H9 (cell line): Measurements from ENCODE around the gene TUBGCP6. TPM values are rescaled to one million over a fixed set of nuclear protein-coding genes. Genes with fewer than 3 reads are reported as not detected.

Source experiments
- DNase-seq: peaks from one replicate; pipeline ENCODE4 v3.0.0-alpha.2; 2017
- H2AFZ ChIP-seq: one replicate; pipeline ENCODE4 v1.6.1; 2013; ENCODE audit warnings: mild to moderate bottlenecking, low read length, control low read depth, moderate library complexity
- H2AK5ac ChIP-seq: 2 replicates; pipeline ENCODE4 v1.6.1; 2013; ENCODE audit warnings: low read length, control low read depth, mixed read lengths; ENCODE audit not compliant: insufficient read length
- H2BK120ac ChIP-seq: one replicate; pipeline ENCODE4 v1.6.1; 2013; ENCODE audit warnings: low read depth, mild to moderate bottlenecking, low read length, control low read depth, inconsistent platforms; ENCODE audit not compliant: poor library complexity, severe bottlenecking
- H2BK12ac ChIP-seq: 2 replicates; pipeline ENCODE4 v1.6.1; 2013; ENCODE audit warnings: low read length, control low read depth, mixed read lengths, low read depth; ENCODE audit not compliant: insufficient read length
- H2BK15ac ChIP-seq: 2 replicates; pipeline ENCODE4 v1.6.1; 2013; ENCODE audit warnings: low read depth, low read length, control low read depth
- H2BK20ac ChIP-seq: one replicate; pipeline ENCODE4 v1.6.1; 2013; ENCODE audit warnings: low read depth, mild to moderate bottlenecking, low read length, control low read depth, inconsistent platforms; ENCODE audit not compliant: poor library complexity, severe bottlenecking
- H2BK5ac ChIP-seq: 2 replicates; pipeline ENCODE4 v1.6.1; 2013; ENCODE audit warnings: low read length, control low read depth, mixed read lengths; ENCODE audit not compliant: insufficient read length
- H3K14ac ChIP-seq: 2 replicates; pipeline ENCODE4 v1.6.1; 2013; ENCODE audit warnings: low read length, control low read depth; ENCODE audit not compliant: insufficient read depth
- H3K18ac ChIP-seq: 2 replicates; pipeline ENCODE4 v1.6.1; 2013; ENCODE audit warnings: low read depth, mild to moderate bottlenecking, mixed read lengths, low read length, control low read depth; ENCODE audit not compliant: insufficient read length
- H3K23ac ChIP-seq: 2 replicates; pipeline ENCODE4 v1.6.1; 2013; ENCODE audit warnings: low read length, control low read depth, mixed read lengths, low read depth; ENCODE audit not compliant: insufficient read length
- H3K23me2 ChIP-seq: 2 replicates; pipeline ENCODE4 v1.6.1; 2013; ENCODE audit warnings: low read depth, mild to moderate bottlenecking, mixed read lengths, low read length, control low read depth; ENCODE audit not compliant: insufficient read length, poor library complexity, severe bottlenecking
- H3K27ac ChIP-seq: 2 replicates; pipeline ENCODE4 v1.5.1; 2013; ENCODE audit warnings: low read length, control low read depth, mixed read lengths, low read depth; ENCODE audit not compliant: insufficient read length
- H3K27me3 ChIP-seq: 2 replicates; pipeline ENCODE4 v1.6.1; 2013; ENCODE audit warnings: low read length, control low read depth, inconsistent platforms; ENCODE audit not compliant: insufficient read depth
- H3K4ac ChIP-seq: 2 replicates; pipeline ENCODE4 v1.6.1; 2013; ENCODE audit warnings: low read depth, mild to moderate bottlenecking, control low read depth, inconsistent platforms, low read length, moderate library complexity
- H3K4me1 ChIP-seq: 2 replicates; pipeline ENCODE4 v1.6.1; 2013; ENCODE audit warnings: low read length, control low read depth, inconsistent platforms; ENCODE audit not compliant: insufficient read depth
- H3K4me2 ChIP-seq: 2 replicates; pipeline ENCODE4 v1.6.1; 2013; ENCODE audit warnings: low read length, control low read depth, mixed read lengths; ENCODE audit not compliant: insufficient read length, insufficient read depth
- H3K56ac ChIP-seq: 2 replicates; pipeline ENCODE4 v1.6.1; 2013; ENCODE audit warnings: low read depth, mild to moderate bottlenecking, mixed read lengths, low read length, control low read depth; ENCODE audit not compliant: insufficient read length
- H3K79me1 ChIP-seq: 2 replicates; pipeline ENCODE4 v1.6.1; 2013; ENCODE audit warnings: low read depth, mild to moderate bottlenecking, moderate library complexity, low read length, control low read depth, inconsistent platforms; ENCODE audit not compliant: insufficient read depth, poor library complexity, severe bottlenecking
- H3K79me2 ChIP-seq: 2 replicates; pipeline ENCODE4 v1.6.1; 2013; ENCODE audit warnings: low read length, control low read depth, inconsistent platforms; ENCODE audit not compliant: insufficient read depth
- H3K9ac ChIP-seq: 2 replicates; pipeline ENCODE4 v1.6.1; 2013; ENCODE audit warnings: low read length, control low read depth, mixed read lengths; ENCODE audit not compliant: insufficient read length; ENCODE audit errors: extremely low read depth
- H3K9me3 ChIP-seq: one replicate; pipeline ENCODE4 v1.6.1; 2013; ENCODE audit warnings: low read depth, low read length, inconsistent platforms; ENCODE audit not compliant: control insufficient read depth
- H3T11ph ChIP-seq: one replicate; pipeline ENCODE4 v1.6.1; 2013; ENCODE audit warnings: mild to moderate bottlenecking, low read length, control low read depth, inconsistent platforms
- H4K20me1 ChIP-seq: one replicate; pipeline ENCODE4 v1.6.1; 2013; ENCODE audit not compliant: control insufficient read depth, insufficient read length, insufficient read depth
- H4K5ac ChIP-seq: 2 replicates; pipeline ENCODE4 v1.6.1; 2013; ENCODE audit warnings: low read depth, mild to moderate bottlenecking, mixed read lengths, low read length, control low read depth; ENCODE audit not compliant: insufficient read length
- H4K8ac ChIP-seq: replicated peaks from 2 replicates; pipeline ENCODE4 v1.6.1; 2013; ENCODE audit warnings: low read length, control low read depth, mixed read lengths, low read depth; ENCODE audit not compliant: insufficient read length
- H4K91ac ChIP-seq: 2 replicates; pipeline ENCODE4 v1.6.1; 2013; ENCODE audit warnings: low read depth, mild to moderate bottlenecking, moderate library complexity, mixed read lengths, low read length, control low read depth; ENCODE audit not compliant: insufficient read length
- H3K27ac Mint-ChIP-seq, 3 experiments: 2 replicates in 2 of 3; 3 replicates in 1 of 3; pipeline ENCODE4 v1.8.0; 2020 to 2021; ENCODE audit warnings: mixed read lengths in 3 of 3, mild to moderate bottlenecking in 1 of 3, moderate library complexity in 1 of 3
- H3K27me3 Mint-ChIP-seq: 2 replicates; pipeline ENCODE4 v1.8.0; 2021; ENCODE audit warnings: low read depth, mild to moderate bottlenecking, moderate library complexity, mixed read lengths
- H3K36me3 Mint-ChIP-seq, 3 experiments: 2 replicates in 2 of 3; 3 replicates in 1 of 3; pipeline ENCODE4 v1.8.0; 2020 to 2021; ENCODE audit warnings: low read depth in 3 of 3, mixed read lengths in 3 of 3; ENCODE audit not compliant: insufficient read depth in 1 of 3
- H3K4me1 Mint-ChIP-seq, 2 experiments: 2 replicates each; pipeline ENCODE4 v1.8.0; 2020; ENCODE audit warnings: mixed read lengths in 2 of 2
- H3K4me3 Mint-ChIP-seq, 2 experiments: 2 replicates in 1 of 2; 3 replicates in 1 of 2; pipeline ENCODE4 v1.8.0; 2020 to 2021; ENCODE audit warnings: mild to moderate bottlenecking in 2 of 2, mixed read lengths in 2 of 2, moderate library complexity in 1 of 2
- H3K9me3 Mint-ChIP-seq, 2 experiments: 2 replicates in 1 of 2; 3 replicates in 1 of 2; pipeline ENCODE4 v1.8.0; 2020; ENCODE audit warnings: mild to moderate bottlenecking in 2 of 2, mixed read lengths in 2 of 2, moderate library complexity in 1 of 2
- CTCF ChIP-seq: fragments of 200-600 bp; sonication (generic); conservative IDR thresholded peaks from 3 replicates; pipeline ENCODE4 v1.8.0; 2021; ENCODE audit warnings: antibody characterized with exemption, mild to moderate bottlenecking
- WGBS: extraction: QIAGEN DNeasy Blood & Tissue Kit; methylation state at CpG from one replicate; pipeline ENCODE4 v1.1.7; 2013; ENCODE audit warnings: missing lambda C conversion rate, low lambda C conversion rate, mixed read lengths; ENCODE audit not compliant: insufficient read length; ENCODE audit errors: extremely low coverage; 5-methylcytosine and 5-hydroxymethylcytosine counted together
- total RNA-seq: library from RNA; stranded (reverse); gene quantifications from 2 replicates; pipeline ENCODE4 v1.2.1, GENCODE V29; 2021

Gene TUBGCP6
- total RNA-seq, 1 experiment from 2014 or later = 29.0 TPM

GRCh38 chr22:50281957-50282356, 37.1 kb upstream of the TUBGCP6 start:
- H3K36me3 Mint-ChIP-seq = peaks cover 28 to 58% (median 54%) of the 10 kb centered on the region in 3 experiments
- Histone ChIP-seq H4K20me1 (no peaks in the 10 kb centered on the region), H2AK5ac (no peak overlapping the region), H3K14ac (no peak overlapping the region), H3K9me3 (no peaks in the 10 kb centered on the region), H3K79me1 (no peaks in the 10 kb centered on the region), H4K5ac (no peak overlapping the region), H2BK120ac (no peak overlapping the region), H2BK5ac (no peak overlapping the region), H3K4me1 (no peaks in the 10 kb centered on the region), H2BK12ac (no peak overlapping the region), H3K56ac (no peak overlapping the region), H3K18ac (no peak overlapping the region), H3K79me2 (no peaks in the 10 kb centered on the region), H3K4me2 (no peak overlapping the region), H3K23me2 (peaks cover 3% of the 10 kb centered on the region), H2BK15ac (no peak overlapping the region), H3K23ac (no peak overlapping the region), H3K9ac (no peak overlapping the region), H3K27me3 (no peaks in the 10 kb centered on the region), H3K27ac (no peak overlapping the region), H4K91ac (no peak overlapping the region), H4K8ac (no peak overlapping the region), H3K4ac (no peak overlapping the region), H2BK20ac (no peak overlapping the region), H2AFZ (no peak overlapping the region), H3T11ph (no peak overlapping the region)
- H3K4me1 Mint-ChIP-seq = no peaks in the 10 kb centered on the region
- no peak for DNase-seq
- no peak overlapping the region for H3K27ac Mint-ChIP-seq
- H3K27me3 Mint-ChIP-seq = no peaks in the 10 kb centered on the region
- H3K9me3 Mint-ChIP-seq = peaks cover 0 to under 1% of the 10 kb centered on the region in 2 experiments; a peak in 3 of 5 replicates
- H3K4me3 Mint-ChIP-seq = no peak overlapping the region
- no CpG with 5 or more reads among the region's 25 CpGs for WGBS
- no peak for TF ChIP-seq CTCF
